NB4 (cell line): ENCODE data around the gene EPHB1.
"Not testable (repeated sequence)": the region's sequence is repeated elsewhere in the genome, so short reads cannot be mapped to it uniquely, and the experiment has no call there.

Experiments
- MYC ChIP-seq: IDR thresholded peaks from 2 replicates; pipeline ENCODE4 v1.6.1; 2011; ENCODE audit warnings: low read depth, low read length
- POLR2A ChIP-seq: IDR thresholded peaks from 2 replicates; pipeline ENCODE4 v1.6.1; 2011; ENCODE audit warnings: mild to moderate bottlenecking; ENCODE audit not compliant: insufficient read length; ENCODE audit errors: extremely low read depth
- TF ChIP-seq, protein P1 (sequence below): IDR thresholded peaks from one replicate; pipeline ENCODE4 v1.5.1; 2012; ENCODE audit warnings: low read depth, low read length

DNA sequence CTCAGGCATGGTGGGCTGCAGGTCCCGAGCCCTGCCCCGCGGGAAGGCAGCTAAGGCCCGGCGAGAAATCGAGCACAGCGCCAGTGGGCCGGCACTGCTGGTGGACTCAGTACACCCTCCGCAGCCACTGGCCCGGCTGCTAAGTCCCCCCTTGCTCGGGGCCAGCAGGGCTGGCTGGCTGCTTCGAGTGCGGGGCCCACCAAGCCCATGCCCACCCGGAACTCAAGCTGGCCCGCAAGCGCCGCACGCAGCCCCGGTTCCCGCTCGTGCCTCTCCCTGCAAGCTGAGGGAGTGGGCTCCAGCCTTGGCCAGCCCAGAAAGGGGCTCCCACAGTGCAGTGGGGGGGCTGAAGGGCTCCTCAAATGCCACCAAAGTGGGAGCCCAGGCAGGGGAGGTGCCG lies 244.5 kb downstream of the EPHB1 start:
- TF ChIP-seq, protein P1, sequence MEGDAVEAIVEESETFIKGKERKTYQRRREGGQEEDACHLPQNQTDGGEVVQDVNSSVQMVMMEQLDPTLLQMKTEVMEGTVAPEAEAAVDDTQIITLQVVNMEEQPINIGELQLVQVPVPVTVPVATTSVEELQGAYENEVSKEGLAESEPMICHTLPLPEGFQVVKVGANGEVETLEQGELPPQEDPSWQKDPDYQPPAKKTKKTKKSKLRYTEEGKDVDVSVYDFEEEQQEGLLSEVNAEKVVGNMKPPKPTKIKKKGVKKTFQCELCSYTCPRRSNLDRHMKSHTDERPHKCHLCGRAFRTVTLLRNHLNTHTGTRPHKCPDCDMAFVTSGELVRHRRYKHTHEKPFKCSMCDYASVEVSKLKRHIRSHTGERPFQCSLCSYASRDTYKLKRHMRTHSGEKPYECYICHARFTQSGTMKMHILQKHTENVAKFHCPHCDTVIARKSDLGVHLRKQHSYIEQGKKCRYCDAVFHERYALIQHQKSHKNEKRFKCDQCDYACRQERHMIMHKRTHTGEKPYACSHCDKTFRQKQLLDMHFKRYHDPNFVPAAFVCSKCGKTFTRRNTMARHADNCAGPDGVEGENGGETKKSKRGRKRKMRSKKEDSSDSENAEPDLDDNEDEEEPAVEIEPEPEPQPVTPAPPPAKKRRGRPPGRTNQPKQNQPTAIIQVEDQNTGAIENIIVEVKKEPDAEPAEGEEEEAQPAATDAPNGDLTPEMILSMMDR = not testable (repeated sequence)
- not testable (repeated sequence) for TF ChIP-seq POLR2A, MYC
